ENCODE measurements around the gene PPP1R14C. TPM values are rescaled to one million over a fixed set of nuclear protein-coding genes. Genes with fewer than 3 reads are reported as not detected.

PPP1R14C gene
- total and polyA plus RNA-seq, 7 donors: under 0.01 to 37.0 (median 19.8) TPM; not detected in 2

DNA sequence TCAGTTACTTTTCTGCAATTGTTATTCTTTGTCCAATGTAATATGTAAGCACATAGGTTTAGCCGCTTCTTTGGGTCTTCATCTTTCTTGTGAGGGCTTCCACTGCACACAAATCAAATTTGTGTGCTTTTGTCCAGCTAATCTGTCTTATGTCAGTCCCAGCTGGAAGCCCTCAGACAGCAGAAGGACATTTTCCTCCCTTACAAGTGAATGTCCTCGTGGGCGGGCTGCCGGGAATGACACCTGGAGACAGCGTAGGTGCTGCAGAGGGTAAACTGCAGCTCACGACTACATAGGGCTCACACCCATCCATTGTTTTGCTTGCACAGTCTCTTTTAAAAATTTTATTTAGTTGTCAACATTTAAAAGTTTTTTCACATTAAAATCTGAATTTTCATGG, 24.6 kb upstream of the PPP1R14C start:
- no peak for DNase-seq
- WGBS, 2 donors: 47 to 75% methylated on average over 6 of the region's 6 CpGs
- intact Hi-C loops (cut with DNase I): no loop called here

DNA sequence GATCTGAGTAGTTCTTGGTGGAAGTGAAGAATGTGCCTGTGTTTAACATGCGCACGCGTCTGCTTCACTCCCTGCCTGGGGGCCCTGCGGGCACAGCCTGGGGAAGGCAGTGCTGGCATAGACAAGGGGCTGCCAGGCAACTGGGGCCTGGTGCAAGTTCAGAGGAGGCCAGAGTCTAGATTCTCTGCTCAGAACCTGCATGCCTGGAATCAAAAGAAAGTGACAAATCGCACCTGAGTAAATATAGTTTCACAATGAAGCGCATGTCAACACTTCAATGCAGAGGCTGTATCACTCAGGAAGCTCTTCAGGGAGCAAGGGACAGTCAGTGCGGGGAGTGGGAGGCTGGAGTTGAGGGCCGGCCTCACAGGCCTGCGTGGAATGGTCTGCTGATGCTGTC, 24.2 kb upstream of the PPP1R14C start:
- 32 to 78% methylated on average over 9 of the region's 9 CpGs for WGBS, 2 donors
- no peaks in the 10 kb centered on the region for H3K4me1 ChIP-seq
- no peaks in the 10 kb centered on the region for H3K9me3 ChIP-seq
- H3K4me3 ChIP-seq: no peak overlapping the region
- H3K27ac ChIP-seq: no peak overlapping the region
- intact Hi-C loops (cut with DNase I): no loop called here
- no peak for DNase-seq
- no peaks in the 10 kb centered on the region for H3K27me3 ChIP-seq
- no peaks in the 10 kb centered on the region for H3K36me3 ChIP-seq
- TF ChIP-seq POLR2AphosphoS5 (IDR thresholded peaks at IDR 0.05): no peak
- TF ChIP-seq EP300 (IDR thresholded peaks at IDR 0.05): no peak
- TF ChIP-seq POLR2A (IDR thresholded peaks at IDR 0.05): no peak
- TF ChIP-seq, protein P1, sequence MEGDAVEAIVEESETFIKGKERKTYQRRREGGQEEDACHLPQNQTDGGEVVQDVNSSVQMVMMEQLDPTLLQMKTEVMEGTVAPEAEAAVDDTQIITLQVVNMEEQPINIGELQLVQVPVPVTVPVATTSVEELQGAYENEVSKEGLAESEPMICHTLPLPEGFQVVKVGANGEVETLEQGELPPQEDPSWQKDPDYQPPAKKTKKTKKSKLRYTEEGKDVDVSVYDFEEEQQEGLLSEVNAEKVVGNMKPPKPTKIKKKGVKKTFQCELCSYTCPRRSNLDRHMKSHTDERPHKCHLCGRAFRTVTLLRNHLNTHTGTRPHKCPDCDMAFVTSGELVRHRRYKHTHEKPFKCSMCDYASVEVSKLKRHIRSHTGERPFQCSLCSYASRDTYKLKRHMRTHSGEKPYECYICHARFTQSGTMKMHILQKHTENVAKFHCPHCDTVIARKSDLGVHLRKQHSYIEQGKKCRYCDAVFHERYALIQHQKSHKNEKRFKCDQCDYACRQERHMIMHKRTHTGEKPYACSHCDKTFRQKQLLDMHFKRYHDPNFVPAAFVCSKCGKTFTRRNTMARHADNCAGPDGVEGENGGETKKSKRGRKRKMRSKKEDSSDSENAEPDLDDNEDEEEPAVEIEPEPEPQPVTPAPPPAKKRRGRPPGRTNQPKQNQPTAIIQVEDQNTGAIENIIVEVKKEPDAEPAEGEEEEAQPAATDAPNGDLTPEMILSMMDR (IDR thresholded peaks at IDR 0.05): no peak

More for the DNA sequence above, 24.6 kb upstream of the PPP1R14C start:
- Histone ChIP-seq H3K27me3 (no peaks in the 10 kb centered on the region), H3K27ac (no peak overlapping the region), H3K36me3 (no peaks in the 10 kb centered on the region), H3K9me3 (no peaks in the 10 kb centered on the region), H3K4me1 (no peaks in the 10 kb centered on the region), H3K4me3 (no peak overlapping the region)
- TF ChIP-seq POLR2A (IDR thresholded peaks at IDR 0.05) (no peak), POLR2AphosphoS5 (IDR thresholded peaks at IDR 0.05) (no peak), EP300 (IDR thresholded peaks at IDR 0.05) (no peak)
- TF ChIP-seq, protein P1 (IDR thresholded peaks at IDR 0.05): no peak

DNA sequence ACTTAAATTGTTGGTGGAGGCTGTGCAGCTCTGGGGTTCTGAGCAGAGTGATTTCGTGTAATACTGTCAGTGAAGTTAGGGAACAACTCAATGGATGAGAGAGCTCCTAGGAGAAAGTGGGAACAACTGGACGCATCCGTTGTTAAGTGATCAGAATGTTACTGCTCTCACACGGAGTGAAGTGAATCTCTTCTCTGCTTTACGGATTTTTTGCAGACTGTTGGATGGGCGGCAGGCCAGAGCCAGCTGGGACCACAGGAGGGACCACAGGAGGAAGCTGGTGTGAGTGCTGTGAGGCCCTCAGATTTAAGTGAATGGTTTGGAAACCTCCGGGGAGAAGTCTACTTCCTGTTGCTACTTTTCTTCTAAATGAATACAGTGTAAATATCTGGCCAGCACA, 23.7 kb upstream of the PPP1R14C start:
- 24 to 39% methylated on average over 7 of the region's 7 CpGs for WGBS, 2 donors
- no peak overlapping the region for H3K27ac ChIP-seq

DNA sequence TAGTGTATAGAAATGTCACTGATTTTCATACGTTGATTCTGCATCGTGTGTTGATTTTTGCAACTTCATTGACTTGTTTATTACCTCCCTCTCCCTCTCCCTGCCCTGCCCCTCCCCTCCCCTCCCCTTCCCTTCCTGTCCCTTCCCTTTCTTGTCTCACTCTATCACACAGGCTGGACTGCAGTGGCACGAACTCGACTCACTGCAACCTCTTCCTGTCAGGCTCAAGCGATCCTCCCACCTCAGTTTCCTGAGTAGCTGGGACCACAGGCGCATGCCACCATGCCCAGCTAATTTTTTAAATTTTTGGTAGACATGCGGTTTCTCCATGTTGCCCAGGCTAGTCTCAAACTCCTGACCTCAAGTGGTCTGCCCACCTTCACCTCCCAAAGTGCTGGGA, 19.2 kb upstream of the PPP1R14C start:
- Histone ChIP-seq H3K9me3 (no peaks in the 10 kb centered on the region), H3K4me3 (no peak overlapping the region), H3K27me3 (no peaks in the 10 kb centered on the region), H3K36me3 (no peaks in the 10 kb centered on the region), H3K27ac (no peak overlapping the region), H3K4me1 (no peaks in the 10 kb centered on the region)
- DNase-seq: no peak
- 39 to 60% methylated on average over 7 of the region's 7 CpGs for WGBS, 2 donors
- intact Hi-C loops (cut with DNase I): no loop called here
- TF ChIP-seq POLR2A (IDR thresholded peaks at IDR 0.05) (no peak), EP300 (IDR thresholded peaks at IDR 0.05) (no peak), POLR2AphosphoS5 (IDR thresholded peaks at IDR 0.05) (no peak)
- TF ChIP-seq, protein P1 (IDR thresholded peaks at IDR 0.05): no peak

More for the DNA sequence above, 23.7 kb upstream of the PPP1R14C start:
- intact Hi-C loops (cut with DNase I): no loop called here
- TF ChIP-seq POLR2AphosphoS5 (IDR thresholded peaks at IDR 0.05): no peak
- TF ChIP-seq, protein P1 (IDR thresholded peaks at IDR 0.05): no peak
- no peak for TF ChIP-seq POLR2A (IDR thresholded peaks at IDR 0.05)
- no peak for TF ChIP-seq EP300 (IDR thresholded peaks at IDR 0.05)
- no peak for DNase-seq
- no peak overlapping the region for H3K4me3 ChIP-seq
- H3K9me3 ChIP-seq: no peaks in the 10 kb centered on the region
- H3K36me3 ChIP-seq: no peaks in the 10 kb centered on the region
- H3K27me3 ChIP-seq: no peaks in the 10 kb centered on the region
- H3K4me1 ChIP-seq: no peaks in the 10 kb centered on the region

DNA sequence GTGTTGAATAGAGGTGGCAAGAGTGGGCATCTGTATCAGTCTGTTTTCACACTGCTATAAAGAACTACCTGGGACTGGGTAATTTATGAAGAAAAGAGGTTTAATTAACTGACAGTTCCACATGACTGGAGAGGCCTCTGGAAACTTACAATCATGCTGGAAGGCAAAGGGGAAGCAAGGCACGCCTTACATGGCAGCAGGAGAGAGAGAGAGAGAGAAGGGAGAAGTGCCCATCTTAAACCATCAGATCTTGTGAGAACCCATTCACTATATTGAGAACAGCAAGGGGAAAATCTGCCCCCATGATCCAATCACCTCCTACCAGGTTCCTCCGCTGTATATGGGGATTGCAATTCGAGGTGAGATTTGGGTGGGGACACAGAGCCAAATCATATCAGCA, 18.6 kb upstream of the PPP1R14C start:
- Histone ChIP-seq H3K36me3 (no peaks in the 10 kb centered on the region), H3K27ac (no peak overlapping the region), H3K27me3 (no peaks in the 10 kb centered on the region), H3K9me3 (no peaks in the 10 kb centered on the region), H3K4me3 (no peak overlapping the region), H3K4me1 (no peaks in the 10 kb centered on the region)
- TF ChIP-seq POLR2AphosphoS5 (IDR thresholded peaks at IDR 0.05) (no peak), POLR2A (IDR thresholded peaks at IDR 0.05) (no peak), EP300 (IDR thresholded peaks at IDR 0.05) (no peak)
- TF ChIP-seq, protein P1 (IDR thresholded peaks at IDR 0.05): no peak
- intact Hi-C loops (cut with DNase I): no loop called here
- 91 to 94% methylated on average over 3 of the region's 3 CpGs for WGBS, 2 donors
- no peak for DNase-seq
